GM18507 (cell line): ENCODE results near the gene PALM2AKAP2.

Experiments
- DNase-seq: peaks from one replicate; pipeline ENCODE4 v3.0.0; 2011; ENCODE audit warnings: low read depth; ENCODE audit not compliant: insufficient read length; ENCODE audit errors: extremely low spot score
- FAIRE-seq: peaks from 2 replicates; lab custom pipeline; 2011; peaks lifted over from hg19 to GRCh38; lab: Jason Lieb, UNC

The PALM2AKAP2 gene

GRCh38 chr9:109770101-109770500 is 9.9 kb upstream of the PALM2AKAP2 start:
- FAIRE-seq (no peak), DNase-seq (no peak)

GRCh38 chr9:109771087-109771486 is 8.9 kb upstream of the PALM2AKAP2 start:
- FAIRE-seq = no peak
- DNase-seq = no peak

GRCh38 chr9:109771796-109772531 is 8.0 kb upstream of the PALM2AKAP2 start:
- DNase-seq (no peak), FAIRE-seq (no peak)

GRCh38 chr9:109775516-109775915 is 4.5 kb upstream of the PALM2AKAP2 start:
- no peak for FAIRE-seq
- no peak for DNase-seq

- FAIRE-seq = no peak
- DNase-seq = no peak
Observed at GRCh38 chr9:109776391-109776790, 3.6 kb upstream of the PALM2AKAP2 start.

- DNase-seq (no peak), FAIRE-seq (no peak)
Observed at GRCh38 chr9:109780453-109781033, 545 bp downstream of the PALM2AKAP2 start.

- DNase-seq = no peak
- FAIRE-seq = no peak
Observed at GRCh38 chr9:109781086-109781485, 1.1 kb downstream of the PALM2AKAP2 start.

GRCh38 chr9:109781541-109782197 is 1.7 kb downstream of the PALM2AKAP2 start:
- DNase-seq (no peak), FAIRE-seq (no peak)

- no peak for DNase-seq
- no peak for FAIRE-seq
Observed at GRCh38 chr9:109787735-109788134, 7.7 kb downstream of the PALM2AKAP2 start.

- DNase-seq = no peak
- FAIRE-seq = no peak
Observed at GRCh38 chr9:109789556-109789955, 9.6 kb downstream of the PALM2AKAP2 start.

GRCh38 chr9:109789971-109790370 is 10.0 kb downstream of the PALM2AKAP2 start:
- FAIRE-seq (no peak), DNase-seq (no peak)

- DNase-seq = no peak
- no peak for FAIRE-seq
Observed at GRCh38 chr9:109791003-109791677, 11.1 kb downstream of the PALM2AKAP2 start.

- FAIRE-seq (no peak), DNase-seq (no peak)
Observed at GRCh38 chr9:109791747-109792146, 11.7 kb downstream of the PALM2AKAP2 start.

GRCh38 chr9:109792951-109793546 is 13.1 kb downstream of the PALM2AKAP2 start:
- FAIRE-seq (no peak), DNase-seq (no peak)

GRCh38 chr9:109793921-109794320 is 13.9 kb downstream of the PALM2AKAP2 start:
- DNase-seq = no peak
- no peak for FAIRE-seq

- FAIRE-seq (no peak), DNase-seq (no peak)
Observed at GRCh38 chr9:109794361-109795012, 14.5 kb downstream of the PALM2AKAP2 start.

GRCh38 chr9:109795613-109796012 is 15.6 kb downstream of the PALM2AKAP2 start:
- no peak for DNase-seq
- FAIRE-seq = no peak

- no peak for FAIRE-seq
- no peak for DNase-seq
Observed at GRCh38 chr9:109796078-109796477, 16.1 kb downstream of the PALM2AKAP2 start.

GRCh38 chr9:109797006-109797405 is 17.0 kb downstream of the PALM2AKAP2 start:
- DNase-seq = no peak
- FAIRE-seq = no peak
